ENCODE measurements around the gene TXNRD1.

Gene TXNRD1

GRCh38 chr12:104354167-104354867, 138.7 kb downstream of the TXNRD1 start:
- no peaks in the 10 kb centered on the region for H3K79me2 ChIP-seq (ENCODE audit: control insufficient read depth, low read length)
- no peaks in the 10 kb centered on the region for H3K27me3 ChIP-seq (ENCODE audit: control insufficient read depth, low read length)
- no peaks in the 10 kb centered on the region for H4K20me1 ChIP-seq (ENCODE audit: control insufficient read depth, insufficient read depth, low read depth, low read length)
- H3K27ac ChIP-seq (ENCODE audit: low read depth, low read length): no peak overlapping the region
- H3F3A ChIP-seq (ENCODE audit: control insufficient read depth, insufficient read depth): peaks cover 7% of the 10 kb centered on the region; the same call in 1 of the 2 replicates
- TF ChIP-seq CTCF (IDR thresholded peaks at IDR 0.05; ENCODE audit: low read depth, low read length, poor library complexity, severe bottlenecking): no peak
- no peak for TF ChIP-seq EZH2phosphoT487 (IDR thresholded peaks at IDR 0.05; ENCODE audit: borderline replicate concordance, low read length)
- no peaks in the 10 kb centered on the region for H3K9me2 ChIP-seq (replicated peaks; ENCODE audit: control insufficient read depth, low read length)
- H3K4me1 ChIP-seq (ENCODE audit: control insufficient read depth, low read length): peaks cover 9% of the 10 kb centered on the region; the same call in 1 of the 2 replicates
- peaks cover 27% of the 10 kb centered on the region for H3K36me3 ChIP-seq (ENCODE audit: control insufficient read depth, low read length)
- H3K4me3 ChIP-seq (ENCODE audit: low read length): no peak overlapping the region
- H3K9me3 ChIP-seq (ENCODE audit: control insufficient read depth, insufficient read depth, low read length): no peaks in the 10 kb centered on the region
- no peak overlapping the region for H3K4me2 ChIP-seq (ENCODE audit: low read length)

- peaks cover 9% of the 10 kb centered on the region; the same call in 1 of the 2 replicates for H3K4me1 ChIP-seq (ENCODE audit: control insufficient read depth, low read length)
- H3K27me3 ChIP-seq (ENCODE audit: control insufficient read depth, low read length): no peaks in the 10 kb centered on the region
- no peaks in the 10 kb centered on the region for H3K9me2 ChIP-seq (replicated peaks; ENCODE audit: control insufficient read depth, low read length)
- H3K9me3 ChIP-seq (ENCODE audit: control insufficient read depth, insufficient read depth, low read length): no peaks in the 10 kb centered on the region
- no peaks in the 10 kb centered on the region for H4K20me1 ChIP-seq (ENCODE audit: control insufficient read depth, insufficient read depth, low read depth, low read length)
- no peak for TF ChIP-seq EZH2phosphoT487 (IDR thresholded peaks at IDR 0.05; ENCODE audit: borderline replicate concordance, low read length)
- TF ChIP-seq CTCF (IDR thresholded peaks at IDR 0.05; ENCODE audit: low read depth, low read length, poor library complexity, severe bottlenecking): no peak
- no peaks in the 10 kb centered on the region for H3K79me2 ChIP-seq (ENCODE audit: control insufficient read depth, low read length)
- no peak overlapping the region for H3K4me3 ChIP-seq (ENCODE audit: low read length)
- peaks cover 21% of the 10 kb centered on the region for H3K36me3 ChIP-seq (ENCODE audit: control insufficient read depth, low read length)
- peaks cover 7% of the 10 kb centered on the region; the same call in 1 of the 2 replicates for H3F3A ChIP-seq (ENCODE audit: control insufficient read depth, insufficient read depth)
- H3K4me2 ChIP-seq (ENCODE audit: low read length): no peak overlapping the region
- H3K27ac ChIP-seq (ENCODE audit: low read depth, low read length): no peak overlapping the region
Measured at GRCh38 chr12:104354868-104355570, 139.4 kb downstream of the TXNRD1 start.

- H3K9me3 ChIP-seq (ENCODE audit: control insufficient read depth, insufficient read depth, low read length): no peaks in the 10 kb centered on the region
- H3K4me3 ChIP-seq (ENCODE audit: low read length): no peak overlapping the region
- no peaks in the 10 kb centered on the region for H3K9me2 ChIP-seq (replicated peaks; ENCODE audit: control insufficient read depth, low read length)
- H3K4me1 ChIP-seq (ENCODE audit: control insufficient read depth, low read length): peaks cover 8% of the 10 kb centered on the region; the same call in 1 of the 2 replicates
- H3K27ac ChIP-seq (ENCODE audit: low read depth, low read length): no peak overlapping the region
- H3K4me2 ChIP-seq (ENCODE audit: low read length): no peak overlapping the region
- no peaks in the 10 kb centered on the region for H3K79me2 ChIP-seq (ENCODE audit: control insufficient read depth, low read length)
- no peak for TF ChIP-seq EZH2phosphoT487 (IDR thresholded peaks at IDR 0.05; ENCODE audit: borderline replicate concordance, low read length)
- TF ChIP-seq CTCF (IDR thresholded peaks at IDR 0.05; ENCODE audit: low read depth, low read length, poor library complexity, severe bottlenecking): no peak
- H3K36me3 ChIP-seq (ENCODE audit: control insufficient read depth, low read length): peaks cover 14% of the 10 kb centered on the region
- H4K20me1 ChIP-seq (ENCODE audit: control insufficient read depth, insufficient read depth, low read depth, low read length): no peaks in the 10 kb centered on the region
- H3F3A ChIP-seq (ENCODE audit: control insufficient read depth, insufficient read depth): peaks cover 7% of the 10 kb centered on the region; the same call in 1 of the 2 replicates
- no peaks in the 10 kb centered on the region for H3K27me3 ChIP-seq (ENCODE audit: control insufficient read depth, low read length)
Measured at GRCh38 chr12:104355630-104356029, 140.1 kb downstream of the TXNRD1 start.

Data from DOHH2 (cell line).